HG03066 (cell line): Measurements from ENCODE around the gene GTF2H4.

Source experiments
- ATAC-seq: cut with Tn5 transposase; IDR thresholded peaks from one replicate; pipeline ENCODE4 v1.9.1; 2021; ENCODE audit warnings: low read depth; ENCODE audit not compliant: unreplicated experiment

GTF2H4 gene

GRCh38 chr6:30882204-30882758 is 25.7 kb upstream of the GTF2H4 start:
- ATAC-seq: no peak

- no peak for ATAC-seq
These were observed 25.0 kb upstream of the GTF2H4 start for GRCh38 chr6:30882759-30883684.

DNA sequence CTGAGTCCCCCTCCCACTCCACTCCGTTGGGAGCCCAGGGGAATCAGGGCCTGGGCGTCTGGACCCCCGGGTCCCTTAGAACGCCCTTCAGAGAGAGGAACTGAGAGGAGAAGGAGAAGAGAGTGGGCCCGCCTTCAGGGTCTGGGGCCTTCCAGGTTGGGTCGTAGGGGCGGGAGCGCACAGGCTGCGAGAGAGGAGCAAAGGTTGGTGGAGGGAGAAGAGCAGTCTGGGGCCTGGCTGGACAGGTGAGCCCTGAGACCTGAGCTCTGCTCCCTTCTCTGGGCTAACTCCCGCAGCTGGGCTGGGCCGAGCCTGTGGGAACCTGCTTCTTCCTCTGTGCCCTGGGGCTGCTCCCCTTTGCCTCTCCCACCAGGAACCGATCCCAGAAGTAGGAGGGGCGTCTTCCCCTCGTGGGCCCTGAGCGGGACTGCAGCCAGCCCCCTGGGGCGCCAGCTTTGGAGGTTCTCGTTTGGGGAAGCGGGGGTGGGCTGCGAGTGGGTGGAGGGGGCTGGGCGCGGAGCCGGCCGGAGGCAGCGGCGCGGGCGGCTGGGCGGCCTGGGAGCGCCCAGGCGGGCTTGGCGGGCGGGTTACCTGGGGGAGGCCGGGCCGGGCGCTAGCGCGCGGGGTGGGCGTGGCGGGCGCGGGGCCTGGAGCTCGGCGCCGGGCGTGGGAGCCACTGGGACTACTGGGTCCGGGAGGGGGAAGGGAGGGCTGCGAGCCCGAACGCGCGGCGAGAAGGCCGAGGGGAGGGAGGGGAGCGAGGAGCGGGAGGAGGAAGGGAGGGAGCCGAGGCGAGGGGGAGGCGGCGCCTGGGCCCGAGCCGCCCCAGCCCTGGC is 24.1 kb upstream of the GTF2H4 start, which contains the start of gene DDR1:
Gene DDR1 (plus strand): TSS at position 835 of the 836 bp plus-strand sequence. CDS start 4,211 bp downstream, outside the sequence.
- ATAC-seq: no peak

DNA sequence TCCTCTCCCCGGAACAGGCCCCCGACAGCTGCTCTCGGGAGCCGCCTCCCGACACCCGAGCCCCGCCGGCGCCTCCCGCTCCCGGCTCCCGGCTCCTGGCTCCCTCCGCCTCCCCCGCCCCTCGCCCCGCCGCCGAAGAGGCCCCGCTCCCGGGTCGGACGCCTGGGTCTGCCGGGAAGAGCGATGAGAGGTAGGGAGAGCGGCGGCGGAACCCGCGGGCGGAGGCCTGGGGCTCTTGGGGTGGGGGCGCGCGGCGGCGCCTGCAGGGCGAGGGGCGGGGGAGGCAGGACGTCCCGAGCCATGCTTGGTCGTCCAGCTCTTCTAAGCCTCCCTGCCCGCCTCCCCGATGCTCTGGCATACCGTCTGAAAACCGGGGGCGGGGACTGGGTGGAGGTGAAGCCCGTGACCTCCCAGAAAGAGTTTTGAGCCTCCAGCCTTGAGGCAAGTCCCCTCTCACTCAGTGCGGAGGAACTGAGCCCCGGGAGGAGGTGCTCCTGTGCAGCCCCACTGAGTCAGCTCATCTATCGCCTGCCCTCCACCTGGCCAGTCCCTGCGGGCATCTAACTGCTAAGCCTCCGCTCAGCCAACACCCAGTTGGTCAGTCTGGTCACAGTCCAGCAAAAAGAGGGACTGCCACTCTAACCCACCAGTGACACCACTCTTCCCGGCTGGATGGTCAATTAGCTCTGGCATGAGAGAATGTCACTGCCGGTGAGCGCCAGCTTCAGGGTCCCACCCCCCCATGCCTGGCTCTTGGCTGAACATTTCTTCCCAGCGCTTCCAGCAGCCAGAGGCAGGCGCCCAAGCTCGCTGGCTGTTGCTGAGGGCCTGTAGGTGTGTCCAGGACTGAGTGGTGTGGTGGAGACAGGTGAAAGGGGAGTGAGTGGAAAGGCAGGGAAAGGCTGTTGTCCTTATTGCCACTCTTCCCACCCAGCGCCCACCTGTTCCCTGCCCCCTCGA is 23.2 kb upstream of the GTF2H4 start:
- ATAC-seq: no peak

DNA sequence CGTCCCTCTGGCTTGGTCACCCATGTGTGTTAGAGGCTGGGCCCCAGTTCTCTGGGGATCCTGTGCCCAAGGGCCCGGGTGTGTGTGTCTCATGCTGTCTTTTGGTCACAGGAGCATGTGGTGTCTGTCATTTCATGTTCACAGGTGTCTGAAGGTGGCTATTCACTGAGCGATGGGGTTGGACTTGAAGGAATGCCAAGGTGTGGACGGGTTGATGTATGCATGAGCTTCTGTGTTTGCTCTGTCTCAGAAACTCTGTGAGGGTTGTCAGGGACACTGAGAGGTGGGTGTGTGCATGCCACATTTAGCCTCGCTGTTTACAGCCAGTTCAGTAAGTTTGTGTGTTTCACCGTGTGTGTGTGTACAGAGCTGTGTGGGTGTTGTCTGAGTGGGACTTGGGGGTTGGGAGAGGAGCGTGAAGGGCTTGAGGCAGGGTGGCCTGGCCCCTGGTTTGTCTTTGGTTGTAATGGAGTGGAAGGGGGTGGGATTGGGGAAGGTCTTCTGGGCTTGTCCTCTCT is 22.5 kb upstream of the GTF2H4 start:
- ATAC-seq: no peak

- ATAC-seq: no peak
These were observed 21.8 kb upstream of the GTF2H4 start for GRCh38 chr6:30885999-30886896.

DNA sequence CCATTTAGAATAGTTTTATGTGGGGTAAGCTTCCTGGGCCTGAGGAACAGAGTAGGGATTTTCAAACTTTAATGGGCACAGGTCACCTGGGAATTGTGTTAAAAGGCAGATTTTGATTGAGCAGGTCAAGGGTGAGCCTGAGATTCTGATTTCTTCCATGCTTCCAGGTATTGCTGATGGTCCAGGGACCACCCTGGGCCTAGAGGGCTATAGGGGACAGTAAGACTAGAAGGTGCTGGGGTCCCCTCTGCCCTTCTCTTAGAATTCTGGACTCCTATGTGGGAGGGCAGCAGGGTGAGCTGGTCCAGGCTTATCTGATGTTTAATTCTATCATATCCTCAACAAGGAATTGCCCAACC is 21.1 kb upstream of the GTF2H4 start:
- ATAC-seq: no peak

DNA sequence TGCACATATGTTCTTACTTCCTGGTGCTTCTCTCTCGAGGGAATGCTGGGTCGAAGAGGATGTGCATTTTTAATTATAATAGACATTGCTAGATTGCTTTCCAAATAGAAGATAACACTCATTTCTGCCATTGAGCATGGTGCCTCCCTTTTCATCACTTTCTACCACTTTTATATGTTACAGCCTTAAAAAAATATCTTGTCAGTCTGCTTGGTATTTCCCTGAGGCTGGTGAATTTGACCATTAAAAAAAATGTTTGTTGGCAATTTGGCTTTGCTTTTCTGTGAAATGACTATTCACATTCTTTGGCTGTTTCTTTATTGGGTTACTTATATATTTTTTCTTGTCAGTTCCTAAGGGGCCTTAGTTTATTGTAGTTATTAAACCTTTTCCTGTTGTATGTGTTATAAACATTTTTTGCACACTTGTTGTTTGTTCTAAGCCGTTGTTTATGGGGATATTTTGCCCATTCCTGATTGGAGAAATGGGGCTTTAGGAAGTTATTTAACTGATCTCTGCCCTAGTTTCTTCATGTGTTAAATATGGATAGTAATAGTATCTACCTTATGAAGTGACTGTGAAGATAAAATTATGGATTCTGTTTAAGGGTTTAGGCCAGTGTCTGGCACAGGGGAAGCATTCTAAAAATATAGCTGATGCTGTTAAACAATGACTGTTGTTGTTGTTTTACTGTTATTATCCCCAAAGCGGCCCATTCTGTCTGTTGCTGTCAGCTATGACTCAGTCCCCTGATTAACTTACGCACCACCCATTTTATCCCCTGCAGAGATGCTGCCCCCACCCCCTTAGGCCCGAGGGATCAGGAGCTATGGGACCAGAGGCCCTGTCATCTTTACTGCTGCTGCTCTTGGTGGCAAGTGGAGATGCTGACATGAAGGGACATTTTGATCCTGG is 19.8 kb upstream of the GTF2H4 start:
- ATAC-seq: no peak

GRCh38 chr6:30888816-30889495 is 19.1 kb upstream of the GTF2H4 start:
- ATAC-seq: no peak

- ATAC-seq: no peak
These were observed 18.5 kb upstream of the GTF2H4 start for GRCh38 chr6:30889496-30889885.

- no peak for ATAC-seq
These were observed 17.9 kb upstream of the GTF2H4 start for GRCh38 chr6:30889921-30890645.

DNA sequence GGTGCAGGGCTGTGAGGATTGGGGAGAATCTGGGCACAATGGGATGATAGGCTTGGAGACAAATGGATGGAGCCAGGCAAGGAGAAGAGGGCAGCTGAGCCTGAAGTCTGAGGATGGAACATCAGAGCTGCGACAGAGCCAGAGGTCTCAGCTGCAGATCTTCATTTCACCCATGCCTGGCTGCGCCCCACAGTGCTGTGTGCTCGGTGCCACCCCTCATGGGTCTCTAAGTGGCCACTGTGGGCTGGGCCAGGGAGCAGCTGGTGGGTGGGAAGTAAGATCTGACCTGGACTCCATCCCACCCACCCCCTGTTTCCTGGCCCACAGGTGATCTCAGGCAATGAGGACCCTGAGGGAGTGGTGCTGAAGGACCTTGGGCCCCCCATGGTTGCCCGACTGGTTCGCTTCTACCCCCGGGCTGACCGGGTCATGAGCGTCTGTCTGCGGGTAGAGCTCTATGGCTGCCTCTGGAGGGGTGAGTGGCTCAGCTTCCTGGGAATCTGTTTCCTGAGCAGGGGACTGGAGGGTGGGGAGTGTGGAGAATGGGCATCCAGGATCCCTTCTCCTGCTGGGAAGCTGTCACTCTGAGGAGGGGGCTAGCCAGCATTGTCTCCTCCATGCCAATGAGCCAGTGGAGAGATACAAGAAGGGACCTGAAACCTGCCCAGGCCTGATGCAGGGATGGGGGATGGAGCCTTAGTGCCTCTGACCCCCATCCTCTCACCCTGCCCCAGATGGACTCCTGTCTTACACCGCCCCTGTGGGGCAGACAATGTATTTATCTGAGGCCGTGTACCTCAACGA is 17.2 kb upstream of the GTF2H4 start:
- ATAC-seq: no peak

- ATAC-seq: no peak
These were observed 16.6 kb upstream of the GTF2H4 start for GRCh38 chr6:30891450-30891723.

GRCh38 chr6:30891816-30892538 is 16.0 kb upstream of the GTF2H4 start:
- no peak for ATAC-seq

- no peak for ATAC-seq
These were observed 14.9 kb upstream of the GTF2H4 start for GRCh38 chr6:30893001-30893591.
